Measurements from ENCODE around the gene SNAPC2.

The SNAPC2 gene

GRCh38 chr19:7970716-7971448 lies 50.7 kb downstream of the SNAPC2 start:
- Histone ChIP-seq H3K36me3 (ENCODE audit: control insufficient read depth, insufficient read depth, low read length) (peaks cover 68% of the 10 kb centered on the region), H3K27me3 (ENCODE audit: control insufficient read depth, insufficient read depth, low read length, poor library complexity, severe bottlenecking) (no peaks in the 10 kb centered on the region), H3K4me3 (ENCODE audit: insufficient read depth, low read depth, low read length) (no peak overlapping the region), H3K9me3 (ENCODE audit: control insufficient read depth, low read length) (no peaks in the 10 kb centered on the region), H3K4me1 (ENCODE audit: control insufficient read depth, insufficient read depth, low read length) (no peaks in the 10 kb centered on the region), H3K27ac (ENCODE audit: insufficient read depth, low read depth, low read length, poor library complexity, severe bottlenecking) (no peak overlapping the region)
- WGBS, 2 experiments = 79 to 82% methylated on average over 12 of the region's 12 CpGs

- 94 to 95% methylated on average over 35 of the region's 35 CpGs for WGBS, 2 experiments
- Histone ChIP-seq H3K27ac (ENCODE audit: insufficient read depth, low read depth, low read length, poor library complexity, severe bottlenecking) (no peak overlapping the region), H3K4me1 (ENCODE audit: control insufficient read depth, insufficient read depth, low read length) (no peaks in the 10 kb centered on the region), H3K27me3 (ENCODE audit: control insufficient read depth, insufficient read depth, low read length, poor library complexity, severe bottlenecking) (no peaks in the 10 kb centered on the region), H3K36me3 (ENCODE audit: control insufficient read depth, insufficient read depth, low read length) (peaks cover 60% of the 10 kb centered on the region), H3K4me3 (ENCODE audit: insufficient read depth, low read depth, low read length) (no peak overlapping the region), H3K9me3 (ENCODE audit: control insufficient read depth, low read length) (no peaks in the 10 kb centered on the region)
These were observed 51.7 kb downstream of the SNAPC2 start for GRCh38 chr19:7971553-7972520.
